K562 (cell line): ENCODE data around the gene HMGA1. TPM values are rescaled to one million over a fixed set of nuclear protein-coding genes. Genes with fewer than 3 reads are reported as not detected.

Experiments used
- CCAR2 ChIP-seq: fragments of 200-400 bp; formaldehyde crosslinking; IDR thresholded peaks from 2 replicates; pipeline ENCODE4 v1.6.1; 2017; ENCODE audit warnings: mild to moderate bottlenecking, low read depth, low read length
- DNMT1 ChIP-seq: fragments of 450-650 bp; IDR thresholded peaks from 2 replicates; pipeline ENCODE4 v1.6.1; 2016; ENCODE audit warnings: antibody characterized with exemption, mild to moderate bottlenecking
- EHMT2 ChIP-seq: fragments of 450-650 bp; IDR thresholded peaks from 2 replicates; pipeline ENCODE4 v1.6.1; 2018; ENCODE audit warnings: antibody characterized with exemption
- GATAD2B ChIP-seq: fragments of 450-650 bp; IDR thresholded peaks from 2 replicates; pipeline ENCODE4 v1.6.1; 2017; ENCODE audit warnings: mild to moderate bottlenecking, borderline replicate concordance
- NCOA6 ChIP-seq: fragments of 450-650 bp; IDR thresholded peaks from 2 replicates; pipeline ENCODE4 v1.6.1; 2017; ENCODE audit warnings: mild to moderate bottlenecking
- NR3C1 ChIP-seq: sonication (generic); formaldehyde crosslinking; IDR thresholded peaks from 2 replicates; pipeline ENCODE4 v1.8.1; 2022; ENCODE audit warnings: missing genetic modification reagents
- POLR3A ChIP-seq: IDR thresholded peaks from 2 replicates; pipeline ENCODE4 v1.6.1; 2011; ENCODE audit warnings: borderline replicate concordance, mild to moderate bottlenecking, moderate library complexity; ENCODE audit not compliant: insufficient read length, insufficient read depth; ENCODE audit errors: extremely low read depth
- RHOXF2B ChIP-seq: fragments of 250-450 bp; sonication (Bioruptor Pico); conservative IDR thresholded peaks from 2 replicates; pipeline ENCODE4 v1.5.1; 2021
- SMAD3 ChIP-seq: fragments of 450-650 bp; formaldehyde crosslinking; conservative IDR thresholded peaks from 2 replicates; pipeline ENCODE4 v1.4.0; 2020; ENCODE audit warnings: mild to moderate bottlenecking
- SUPT5H ChIP-seq: fragments of 450-650 bp; IDR thresholded peaks from 2 replicates; pipeline ENCODE4 v1.6.1; 2016
- XRCC4 ChIP-seq: IDR thresholded peaks from one replicate; pipeline ENCODE4 v1.6.1; 2011; ENCODE audit not compliant: insufficient read depth, insufficient read length; ENCODE audit errors: extremely low read depth
- ZNF134 ChIP-seq: fragments of 250-450 bp; sonication (Bioruptor Pico); conservative IDR thresholded peaks from 2 replicates; pipeline ENCODE4 v1.4.0; 2020
- ZNF584 ChIP-seq: fragments of 200-800 bp; sonication (Bioruptor generic); IDR thresholded peaks from 2 replicates; pipeline ENCODE4 v1.6.1; 2016; ENCODE audit warnings: low read depth, mild to moderate bottlenecking, missing genetic modification characterization, missing compliant biosample characterization
- polyA plus RNA-seq, 8 experiments: library from polyadenylated mRNA; depleted of rRNA in 4 of 8; stranded (reverse) in 5 of 8; unstranded in 3 of 8; fragments of >200 nt; fragmentation: Nextera tagmentation in 2 of 8; fragmentation: Illumina TruSeq in 1 of 8; extraction: Ambion mirVana in 2 of 8; extraction: Trizol in 1 of 8; gene quantifications; 2 replicates each; pipeline versions ENCODE4 v1.2.1 to v1.2.3, GENCODE V29; 2011 to 2014; ENCODE audit warnings: inconsistent platforms in 1 of 8, missing spikeins in 1 of 8
- total RNA-seq, 7 experiments: library from RNA; depleted of rRNA in 6 of 7; stranded (reverse); fragments of >200 nt in 6 of 7; fragmentation: Illumina TruSeq in 2 of 7; extraction: Trizol in 2 of 7; gene quantifications; 2 replicates each; pipeline versions ENCODE4 v1.2.1 to v1.2.3, GENCODE V29; 2011 to 2021; ENCODE audit warnings: low replicate concordance in 1 of 7
- TF ChIP-seq, protein P1 (sequence below), 2 experiments: fragments of 150-350 bp in 1 of 2; IDR thresholded peaks; 2 replicates each; pipeline ENCODE4 v1.6.1; 2012 to 2016; ENCODE audit warnings: low read depth in 2 of 2, low read length in 2 of 2, mild to moderate bottlenecking in 1 of 2, moderate library complexity in 1 of 2
- TF ChIP-seq, protein P2 (sequence below): fragments of 450-650 bp; IDR thresholded peaks from 2 replicates; pipeline ENCODE4 v1.6.1; 2016; ENCODE audit warnings: mild to moderate bottlenecking
- TF ChIP-seq, protein P3 (sequence below): sonication (generic); formaldehyde crosslinking; IDR thresholded peaks from 2 replicates; pipeline ENCODE4 v1.8.1; 2022; ENCODE audit warnings: missing genetic modification reagents
- TF ChIP-seq, protein P4 (sequence below): fragments of 250-450 bp; sonication (Bioruptor Pico); IDR thresholded peaks from 2 replicates; pipeline ENCODE4 v1.5.0; 2022; ENCODE audit warnings: mild to moderate bottlenecking

HMGA1 gene
- total and polyA plus RNA-seq, 9 of the 15 experiments (the other 6 are each of a cell fraction or from before 2014, with no cell fraction given) = 27.8 to 1,947 (median 594) TPM

DNA sequence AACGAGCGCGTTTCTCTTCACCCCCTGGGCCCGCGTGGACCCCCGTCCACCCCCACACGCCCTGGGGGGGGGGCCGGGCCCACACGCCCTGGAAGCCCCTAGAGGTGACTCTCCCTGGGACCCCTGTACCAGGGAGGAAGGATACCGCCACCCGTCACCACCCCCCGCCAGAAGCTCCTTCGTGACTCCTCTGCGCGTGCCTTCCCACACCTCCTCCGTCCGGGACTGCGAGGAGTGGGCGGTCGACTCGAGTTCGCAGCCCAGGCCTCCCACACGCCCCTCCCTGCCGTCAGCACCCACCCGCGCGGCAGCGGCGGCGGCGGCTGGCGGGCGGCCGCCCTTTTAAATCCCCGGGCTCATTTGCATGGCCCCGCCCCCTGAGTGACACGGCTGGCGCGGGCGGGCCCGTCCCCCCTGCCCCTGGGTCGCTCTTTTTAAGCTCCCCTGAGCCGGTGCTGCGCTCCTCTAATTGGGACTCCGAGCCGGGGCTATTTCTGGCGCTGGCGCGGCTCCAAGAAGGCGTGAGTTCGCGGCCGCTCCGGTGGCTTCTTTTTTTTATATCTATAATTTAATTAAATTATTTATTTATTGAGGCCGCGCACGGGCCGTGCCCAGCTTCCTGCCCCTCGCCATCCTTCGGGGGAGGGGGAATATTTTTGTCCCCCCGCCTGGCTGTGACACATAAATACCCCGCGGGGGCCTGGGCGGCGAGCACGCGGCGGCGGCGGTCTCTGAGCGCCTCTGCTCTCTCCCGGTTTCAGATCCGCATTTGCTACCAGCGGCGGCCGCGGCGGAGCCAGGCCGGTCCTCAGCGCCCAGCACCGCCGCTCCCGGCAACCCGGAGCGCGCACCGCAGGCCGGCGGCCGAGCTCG lies at the start of gene HMGA1 (continued):
- TF ChIP-seq GATAD2B (no peak; the same call in 1 of the 2 replicates), CCAR2 (no peak), ZNF134 (CRISPR knock-in tag) (no peak), XRCC4 (no peak), SUPT5H (peak; percentile 99), EHMT2 (no peak), SMAD3 (0 out of 2 replicates have a peak, but pooled peaks have one; percentile 43), DNMT1 (no peak), ZNF584 (CRISPR knock-in tag) (no peak), NR3C1 (CRISPR knock-in tag) (peak; percentile 46; the same call in 1 of the 2 replicates), RHOXF2B (0 out of 2 replicates have a peak, but pooled peaks have one; percentile 6), POLR3A (no peak), NCOA6 (no peak)
- TF ChIP-seq, protein P1, sequence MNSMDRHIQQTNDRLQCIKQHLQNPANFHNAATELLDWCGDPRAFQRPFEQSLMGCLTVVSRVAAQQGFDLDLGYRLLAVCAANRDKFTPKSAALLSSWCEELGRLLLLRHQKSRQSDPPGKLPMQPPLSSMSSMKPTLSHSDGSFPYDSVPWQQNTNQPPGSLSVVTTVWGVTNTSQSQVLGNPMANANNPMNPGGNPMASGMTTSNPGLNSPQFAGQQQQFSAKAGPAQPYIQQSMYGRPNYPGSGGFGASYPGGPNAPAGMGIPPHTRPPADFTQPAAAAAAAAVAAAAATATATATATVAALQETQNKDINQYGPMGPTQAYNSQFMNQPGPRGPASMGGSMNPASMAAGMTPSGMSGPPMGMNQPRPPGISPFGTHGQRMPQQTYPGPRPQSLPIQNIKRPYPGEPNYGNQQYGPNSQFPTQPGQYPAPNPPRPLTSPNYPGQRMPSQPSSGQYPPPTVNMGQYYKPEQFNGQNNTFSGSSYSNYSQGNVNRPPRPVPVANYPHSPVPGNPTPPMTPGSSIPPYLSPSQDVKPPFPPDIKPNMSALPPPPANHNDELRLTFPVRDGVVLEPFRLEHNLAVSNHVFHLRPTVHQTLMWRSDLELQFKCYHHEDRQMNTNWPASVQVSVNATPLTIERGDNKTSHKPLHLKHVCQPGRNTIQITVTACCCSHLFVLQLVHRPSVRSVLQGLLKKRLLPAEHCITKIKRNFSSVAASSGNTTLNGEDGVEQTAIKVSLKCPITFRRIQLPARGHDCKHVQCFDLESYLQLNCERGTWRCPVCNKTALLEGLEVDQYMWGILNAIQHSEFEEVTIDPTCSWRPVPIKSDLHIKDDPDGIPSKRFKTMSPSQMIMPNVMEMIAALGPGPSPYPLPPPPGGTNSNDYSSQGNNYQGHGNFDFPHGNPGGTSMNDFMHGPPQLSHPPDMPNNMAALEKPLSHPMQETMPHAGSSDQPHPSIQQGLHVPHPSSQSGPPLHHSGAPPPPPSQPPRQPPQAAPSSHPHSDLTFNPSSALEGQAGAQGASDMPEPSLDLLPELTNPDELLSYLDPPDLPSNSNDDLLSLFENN (IDR thresholded peaks at IDR 0.05; ENCODE audit: low read depth in 2 of 2, low read length in 2 of 2) = peak in 1 of 2 experiments; percentile 82; a peak in 2 of 4 replicates
- TF ChIP-seq, protein P2, sequence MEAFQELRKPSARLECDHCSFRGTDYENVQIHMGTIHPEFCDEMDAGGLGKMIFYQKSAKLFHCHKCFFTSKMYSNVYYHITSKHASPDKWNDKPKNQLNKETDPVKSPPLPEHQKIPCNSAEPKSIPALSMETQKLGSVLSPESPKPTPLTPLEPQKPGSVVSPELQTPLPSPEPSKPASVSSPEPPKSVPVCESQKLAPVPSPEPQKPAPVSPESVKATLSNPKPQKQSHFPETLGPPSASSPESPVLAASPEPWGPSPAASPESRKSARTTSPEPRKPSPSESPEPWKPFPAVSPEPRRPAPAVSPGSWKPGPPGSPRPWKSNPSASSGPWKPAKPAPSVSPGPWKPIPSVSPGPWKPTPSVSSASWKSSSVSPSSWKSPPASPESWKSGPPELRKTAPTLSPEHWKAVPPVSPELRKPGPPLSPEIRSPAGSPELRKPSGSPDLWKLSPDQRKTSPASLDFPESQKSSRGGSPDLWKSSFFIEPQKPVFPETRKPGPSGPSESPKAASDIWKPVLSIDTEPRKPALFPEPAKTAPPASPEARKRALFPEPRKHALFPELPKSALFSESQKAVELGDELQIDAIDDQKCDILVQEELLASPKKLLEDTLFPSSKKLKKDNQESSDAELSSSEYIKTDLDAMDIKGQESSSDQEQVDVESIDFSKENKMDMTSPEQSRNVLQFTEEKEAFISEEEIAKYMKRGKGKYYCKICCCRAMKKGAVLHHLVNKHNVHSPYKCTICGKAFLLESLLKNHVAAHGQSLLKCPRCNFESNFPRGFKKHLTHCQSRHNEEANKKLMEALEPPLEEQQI = no peak
- TF ChIP-seq, protein P3, sequence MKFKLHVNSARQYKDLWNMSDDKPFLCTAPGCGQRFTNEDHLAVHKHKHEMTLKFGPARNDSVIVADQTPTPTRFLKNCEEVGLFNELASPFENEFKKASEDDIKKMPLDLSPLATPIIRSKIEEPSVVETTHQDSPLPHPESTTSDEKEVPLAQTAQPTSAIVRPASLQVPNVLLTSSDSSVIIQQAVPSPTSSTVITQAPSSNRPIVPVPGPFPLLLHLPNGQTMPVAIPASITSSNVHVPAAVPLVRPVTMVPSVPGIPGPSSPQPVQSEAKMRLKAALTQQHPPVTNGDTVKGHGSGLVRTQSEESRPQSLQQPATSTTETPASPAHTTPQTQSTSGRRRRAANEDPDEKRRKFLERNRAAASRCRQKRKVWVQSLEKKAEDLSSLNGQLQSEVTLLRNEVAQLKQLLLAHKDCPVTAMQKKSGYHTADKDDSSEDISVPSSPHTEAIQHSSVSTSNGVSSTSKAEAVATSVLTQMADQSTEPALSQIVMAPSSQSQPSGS (CRISPR knock-in tag) = no peak
- TF ChIP-seq, protein P4, sequence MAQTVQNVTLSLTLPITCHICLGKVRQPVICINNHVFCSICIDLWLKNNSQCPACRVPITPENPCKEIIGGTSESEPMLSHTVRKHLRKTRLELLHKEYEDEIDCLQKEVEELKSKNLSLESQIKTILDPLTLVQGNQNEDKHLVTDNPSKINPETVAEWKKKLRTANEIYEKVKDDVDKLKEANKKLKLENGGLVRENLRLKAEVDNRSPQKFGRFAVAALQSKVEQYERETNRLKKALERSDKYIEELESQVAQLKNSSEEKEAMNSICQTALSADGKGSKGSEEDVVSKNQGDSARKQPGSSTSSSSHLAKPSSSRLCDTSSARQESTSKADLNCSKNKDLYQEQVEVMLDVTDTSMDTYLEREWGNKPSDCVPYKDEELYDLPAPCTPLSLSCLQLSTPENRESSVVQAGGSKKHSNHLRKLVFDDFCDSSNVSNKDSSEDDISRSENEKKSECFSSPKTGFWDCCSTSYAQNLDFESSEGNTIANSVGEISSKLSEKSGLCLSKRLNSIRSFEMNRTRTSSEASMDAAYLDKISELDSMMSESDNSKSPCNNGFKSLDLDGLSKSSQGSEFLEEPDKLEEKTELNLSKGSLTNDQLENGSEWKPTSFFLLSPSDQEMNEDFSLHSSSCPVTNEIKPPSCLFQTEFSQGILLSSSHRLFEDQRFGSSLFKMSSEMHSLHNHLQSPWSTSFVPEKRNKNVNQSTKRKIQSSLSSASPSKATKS (CRISPR knock-in tag) = no peak
